Epithelial cell of esophagus (primary cell): ENCODE measurements around the gene UTP20.
"Not testable (repeated sequence)": the region's sequence is repeated elsewhere in the genome, so short reads cannot be mapped to it uniquely, and the experiment has no call there.

Experiments
- DNase-seq: peaks from one replicate; pipeline ENCODE4 v3.0.0; 2010; ENCODE audit warnings: low read depth
- H3K4me3 ChIP-seq: 2 replicates; pipeline ENCODE4 v1.5.1; 2011; ENCODE audit warnings: mild to moderate bottlenecking, low read length, control low read depth
- CTCF ChIP-seq: IDR thresholded peaks from 2 replicates; pipeline ENCODE4 v1.5.1; 2011; ENCODE audit warnings: low read depth, mild to moderate bottlenecking, low read length, control low read depth, inconsistent platforms; ENCODE audit not compliant: insufficient read depth; ENCODE audit errors: missing control alignments

Gene UTP20

DNA sequence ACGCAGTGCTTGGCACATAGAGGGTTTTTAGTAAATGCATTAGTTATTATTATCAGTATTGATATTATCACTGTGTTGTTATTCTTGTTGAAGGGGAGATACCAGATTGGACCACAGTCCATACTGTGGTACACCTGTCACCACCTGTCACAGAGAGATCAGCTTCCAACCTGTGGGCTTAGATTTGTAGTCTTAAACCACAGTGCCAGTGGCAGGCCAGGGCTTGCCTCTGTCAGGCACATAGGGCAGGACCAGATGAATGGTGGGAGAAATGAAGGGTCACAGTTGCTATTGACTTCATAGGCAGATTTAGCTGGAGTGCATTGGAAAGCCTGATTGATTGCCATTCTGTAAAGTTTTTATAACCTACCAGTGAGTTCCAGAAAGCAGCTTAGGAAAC is 92.5 kb downstream of the UTP20 start:
- no peak for TF ChIP-seq CTCF
- DNase-seq, result no peak
- no peak overlapping the region for H3K4me3 ChIP-seq

GRCh38 chr12:101375573-101375972 is 95.7 kb downstream of the UTP20 start:
- no peak for TF ChIP-seq CTCF
- DNase-seq, result no peak
- no peak overlapping the region for H3K4me3 ChIP-seq

DNA sequence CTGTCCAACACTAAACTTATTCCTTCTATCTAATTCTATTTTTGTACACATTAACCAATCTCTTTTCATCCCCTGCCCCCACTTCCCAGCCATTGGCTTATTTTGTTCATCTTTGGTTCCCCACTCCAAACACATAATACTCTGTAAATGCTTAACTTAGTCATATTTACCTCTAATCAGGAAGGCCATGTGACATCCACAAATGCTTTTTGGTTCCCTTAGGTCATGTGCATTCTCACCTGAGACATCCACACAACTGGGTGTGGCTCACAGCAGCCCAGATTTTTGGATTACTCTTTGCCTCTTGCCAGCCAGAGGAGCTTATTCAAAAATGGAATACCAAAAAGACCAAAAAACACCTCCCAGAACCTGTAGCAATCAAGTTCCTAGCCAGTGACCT is 99.2 kb downstream of the UTP20 start:
- no peak overlapping the region for H3K4me3 ChIP-seq
- no peak for TF ChIP-seq CTCF

DNA sequence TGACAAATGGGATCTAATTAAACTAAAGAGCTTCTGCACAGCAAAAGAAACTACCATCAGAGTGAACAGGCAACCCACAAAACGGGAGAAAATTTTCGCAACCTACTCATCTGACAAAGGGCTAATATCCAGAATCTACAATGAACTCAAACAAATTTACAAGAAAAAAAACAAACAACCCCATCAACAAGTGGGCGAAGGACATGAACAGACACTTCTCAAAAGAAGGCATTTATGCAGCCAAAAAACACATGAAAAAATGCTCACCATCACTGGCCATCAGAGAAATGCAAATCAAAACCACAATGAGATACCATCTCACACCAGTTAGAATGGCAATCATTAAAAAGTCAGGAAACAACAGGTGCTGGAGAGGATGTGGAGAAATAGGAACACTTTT is 111.3 kb downstream of the UTP20 start:
- H3K4me3 ChIP-seq, DNase-seq: not testable (repeated sequence)

More for the DNA sequence above, 99.2 kb downstream of the UTP20 start:
- DNase-seq, result no peak

DNA sequence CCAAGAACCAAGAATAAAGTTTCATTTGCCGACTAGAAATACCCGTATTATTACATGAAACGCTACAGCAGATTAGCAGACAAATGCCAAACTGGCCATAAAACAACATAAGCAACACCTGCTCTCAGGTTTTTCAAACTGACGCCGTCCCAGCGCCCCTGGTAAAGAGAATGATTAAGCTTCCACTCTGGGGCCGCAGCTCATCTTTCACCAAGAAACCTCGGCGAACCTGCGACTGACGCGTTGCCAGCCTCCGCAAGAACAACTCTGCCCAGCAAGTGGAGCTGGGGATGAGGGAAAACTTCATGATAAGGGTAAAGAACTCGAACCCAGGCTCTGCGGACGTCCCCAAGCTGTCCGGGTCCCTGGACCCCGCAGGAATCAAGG is 127.1 kb downstream of the UTP20 start:
- TF ChIP-seq CTCF, result no peak
- DNase-seq, result no peak
- peak overlapping the region; percentile 93 for H3K4me3 ChIP-seq

- no peak for TF ChIP-seq CTCF
- DNase-seq, result peak; percentile 93
- H3K4me3 ChIP-seq, result peak within 1 kb of the TSS; percentile 93
Observed at GRCh38 chr12:101407436-101408345, 127.8 kb downstream of the UTP20 start, which contains the start of gene ARL1. Gene ARL1 (minus strand): TSS chr12:101407772. CDS start chr12:101407645, 127 bp downstream.

- H3K4me3 ChIP-seq, DNase-seq: not testable (repeated sequence)
Observed at GRCh38 chr12:101410169-101410568, 130.3 kb downstream of the UTP20 start.

DNA sequence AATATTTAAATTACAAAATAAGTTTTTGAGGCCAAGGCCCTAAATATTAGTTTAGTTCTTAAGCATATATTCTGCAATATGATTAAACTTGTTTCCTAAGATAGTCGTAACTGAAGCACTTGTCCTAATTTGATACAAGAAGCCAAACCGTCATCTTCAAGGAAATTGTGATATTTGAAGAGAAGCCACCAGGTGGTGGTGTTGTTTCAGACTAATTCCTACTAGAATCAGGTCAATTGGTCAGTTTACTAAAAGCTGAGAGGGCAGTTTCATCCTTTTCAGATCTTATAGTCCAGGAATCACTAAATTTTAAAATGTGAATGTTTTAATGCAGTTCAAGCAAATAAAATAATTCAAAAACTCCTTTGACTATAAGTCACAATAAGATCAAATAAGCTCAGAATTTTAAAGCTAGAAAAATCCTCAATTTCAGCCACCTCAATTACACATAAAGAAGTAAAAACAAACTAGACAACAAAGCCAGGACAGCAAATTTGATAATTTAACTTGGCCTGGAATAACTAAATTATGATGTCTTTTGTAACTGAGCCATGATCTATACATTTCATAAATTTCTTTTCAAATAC is 134.7 kb downstream of the UTP20 start:
- DNase-seq, result peak; percentile 66
- peak; percentile 60 for TF ChIP-seq CTCF
- no peak overlapping the region for H3K4me3 ChIP-seq
